ENCODE measurements around the gene OPRL1.

The OPRL1 gene

DNA sequence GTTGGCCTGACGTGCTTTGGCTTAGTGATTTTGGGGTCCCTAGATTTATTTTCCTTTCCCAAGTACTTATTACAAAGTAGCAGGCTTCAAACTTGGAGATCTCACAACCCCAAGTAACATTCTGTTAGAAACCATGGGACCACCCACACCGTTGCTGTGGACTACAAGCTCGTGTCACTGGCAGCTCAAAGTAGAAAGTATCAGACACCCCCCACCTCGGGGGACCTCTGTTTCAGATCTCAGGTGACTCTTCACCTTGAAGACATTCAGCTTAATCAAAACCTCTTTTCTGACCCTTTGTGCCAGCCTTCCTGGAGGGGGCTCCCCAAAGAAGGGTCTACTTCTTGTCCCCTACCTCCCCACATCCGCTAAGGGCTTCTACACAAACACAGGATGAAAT, 68.7 kb downstream of the OPRL1 start:
- no peaks in the 10 kb centered on the region for H3K4me1 Mint-ChIP-seq
- no peaks in the 10 kb centered on the region for H3K27me3 Mint-ChIP-seq
- no peak overlapping the region for H3K27ac Mint-ChIP-seq
- H3K36me3 Mint-ChIP-seq: peaks cover 4% of the 10 kb centered on the region
- DNase-seq: no peak
- no peak overlapping the region for H3K4me3 Mint-ChIP-seq
- H3K9me3 Mint-ChIP-seq: peaks cover 28% of the 10 kb centered on the region
- CTCF ChIA-PET: no interaction called here

DNA sequence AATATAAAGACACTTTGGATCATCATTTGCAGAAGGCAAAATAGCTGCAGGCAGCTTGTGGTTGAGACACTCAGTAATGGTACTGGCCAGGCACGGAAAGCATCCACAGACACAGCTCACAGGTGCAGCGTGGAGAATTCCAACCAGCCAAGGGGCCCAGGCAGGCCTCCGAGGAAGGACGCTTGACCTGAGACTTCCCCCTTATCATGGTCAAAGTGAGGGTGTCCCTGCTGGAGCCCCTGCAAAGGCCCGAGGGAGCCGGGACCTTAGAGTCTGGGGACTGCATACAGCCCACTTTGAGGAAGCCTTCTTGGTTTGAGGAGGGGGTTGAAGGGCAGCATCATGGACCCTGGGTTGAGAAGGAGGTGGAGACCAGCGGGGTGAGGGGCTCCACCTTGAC, 69.3 kb downstream of the OPRL1 start:
- DNase-seq: no peak
- CTCF ChIA-PET: no interaction called here
- no peaks in the 10 kb centered on the region for H3K27me3 Mint-ChIP-seq
- H3K27ac Mint-ChIP-seq: no peak overlapping the region
- H3K4me3 Mint-ChIP-seq: no peak overlapping the region
- peaks cover 22% of the 10 kb centered on the region for H3K9me3 Mint-ChIP-seq
- H3K36me3 Mint-ChIP-seq: peaks cover 3% of the 10 kb centered on the region
- no peaks in the 10 kb centered on the region for H3K4me1 Mint-ChIP-seq

DNA sequence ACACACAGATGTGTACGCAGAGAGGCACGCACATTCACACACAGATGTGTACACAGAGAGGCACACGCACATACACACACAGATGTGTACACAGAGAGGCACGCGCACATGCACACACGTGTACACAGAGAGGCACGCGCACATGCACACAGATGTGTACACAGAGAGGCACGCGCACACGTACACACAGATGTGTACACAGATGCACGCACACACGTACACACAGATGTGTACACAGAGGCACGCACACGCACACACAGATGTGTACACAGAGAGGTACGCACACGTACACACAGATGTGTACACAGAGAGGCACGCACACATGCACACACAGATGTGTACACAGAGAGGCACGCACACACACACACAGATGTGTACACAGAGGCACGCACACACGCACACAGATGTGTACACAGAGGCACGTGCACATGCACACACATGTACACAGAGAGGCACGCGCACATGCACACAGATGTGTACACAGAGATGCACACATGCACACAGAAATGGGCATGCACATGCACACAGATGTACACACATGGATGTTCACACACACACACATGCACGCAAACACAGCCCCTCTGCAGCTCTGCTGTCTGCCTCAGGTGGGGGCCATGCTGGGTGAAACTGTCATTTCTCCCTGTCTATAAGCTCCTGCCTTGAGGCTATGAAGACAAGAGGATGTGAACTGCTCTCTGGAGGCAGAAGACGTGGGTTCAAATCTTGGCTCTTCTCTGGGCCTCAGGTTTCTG, 70.1 kb downstream of the OPRL1 start:
- Mint-ChIP-seq H3K27ac (no peak overlapping the region), H3K27me3 (no peaks in the 10 kb centered on the region), H3K4me1 (no peaks in the 10 kb centered on the region), H3K9me3 (peaks cover 15% of the 10 kb centered on the region), H3K4me3 (no peak overlapping the region), H3K36me3 (no peaks in the 10 kb centered on the region)
- CTCF ChIA-PET: no interaction called here
- DNase-seq: no peak

All from activated naive CD4-positive, alpha-beta T cell treated with anti-CD3 and anti-CD28 coated beads, Interleukin-2, amount 10 ng/mL, durations not matched to agents 7 days and 5 days (primary cell).